KMS-11 (cell line): ENCODE measurements around the gene NT5DC1.
A peak's percentile ranks its signal among the peaks of the same experiment; 100 is the strongest.

Experiments
- H2AFZ ChIP-seq: fragments of 200-600 bp; sonication (generic); 2 replicates; pipeline ENCODE4 v1.6.1; 2016; ENCODE audit warnings: antibody characterized with exemption, mixed run types, low read depth
- H3K27ac ChIP-seq: fragments of 200-600 bp; sonication (generic); 2 replicates; pipeline ENCODE4 v1.6.1; 2016; ENCODE audit warnings: mild to moderate bottlenecking, mixed run types
- H3K27me3 ChIP-seq: fragments of 200-600 bp; sonication (generic); 2 replicates; pipeline ENCODE4 v1.6.1; 2017; ENCODE audit warnings: mild to moderate bottlenecking, low read depth, mixed run types, moderate library complexity; ENCODE audit not compliant: insufficient read depth
- H3K36me3 ChIP-seq: fragments of 200-600 bp; sonication (generic); 2 replicates; pipeline ENCODE4 v1.6.1; 2017; ENCODE audit warnings: mild to moderate bottlenecking, mixed run types; ENCODE audit not compliant: insufficient read depth
- H3K4me1 ChIP-seq: fragments of 200-600 bp; sonication (generic); 2 replicates; pipeline ENCODE4 v1.6.1; 2016; ENCODE audit warnings: mild to moderate bottlenecking, low read depth, mixed run types; ENCODE audit not compliant: poor library complexity, severe bottlenecking
- H3K4me2 ChIP-seq: fragments of 200-600 bp; sonication (generic); 2 replicates; pipeline ENCODE4 v1.7.0; 2016; ENCODE audit warnings: mild to moderate bottlenecking, mixed run types
- H3K4me3 ChIP-seq: fragments of 200-600 bp; sonication (generic); IDR thresholded peaks from 2 replicates; pipeline ENCODE4 v1.6.1; 2017; ENCODE audit warnings: low read depth, low read length, mixed read lengths; ENCODE audit not compliant: insufficient read depth
- H3K79me2 ChIP-seq: fragments of 200-600 bp; sonication (generic); 2 replicates; pipeline ENCODE4 v1.6.1; 2016; ENCODE audit warnings: low read depth, mixed run types; ENCODE audit not compliant: insufficient read depth
- H3K9ac ChIP-seq: fragments of 200-600 bp; sonication (generic); 2 replicates; pipeline ENCODE4 v1.6.1; 2016; ENCODE audit warnings: mild to moderate bottlenecking, mixed run types
- H4K20me1 ChIP-seq: fragments of 200-600 bp; sonication (generic); 2 replicates; pipeline ENCODE4 v1.6.1; 2016; ENCODE audit warnings: mild to moderate bottlenecking, mixed run types; ENCODE audit not compliant: insufficient read depth
- CTCF ChIP-seq: fragments of 200-600 bp; sonication (generic); conservative IDR thresholded peaks from 2 replicates; pipeline ENCODE4 v1.6.1; 2017; ENCODE audit warnings: low read depth, mild to moderate bottlenecking, antibody characterized with exemption, low read length, moderate library complexity, mixed read lengths

NT5DC1 gene

DNA sequence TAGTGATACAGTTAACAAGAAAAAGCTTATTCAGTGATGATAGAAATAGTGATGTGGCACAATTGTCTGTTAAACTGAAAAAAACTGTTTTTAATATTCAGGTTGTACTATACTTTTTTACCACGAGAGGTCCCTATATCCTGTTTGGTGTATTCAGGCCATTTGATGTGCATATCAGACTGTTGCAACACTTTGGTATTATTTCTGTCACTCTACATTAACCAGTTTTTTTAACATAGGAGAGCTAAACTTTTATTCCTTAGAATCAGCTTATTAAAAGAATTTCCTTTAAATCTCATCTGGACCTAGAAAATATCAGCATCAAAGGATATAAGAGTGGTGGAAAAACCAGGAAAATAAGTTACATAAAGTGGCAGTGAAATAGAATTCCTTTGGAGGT, 116.4 kb downstream of the NT5DC1 start:
- no peaks in the 10 kb centered on the region for H3K4me1 ChIP-seq
- no peaks in the 10 kb centered on the region for H3K36me3 ChIP-seq
- H3K4me2 ChIP-seq = no peak overlapping the region
- H3K27ac ChIP-seq = no peak overlapping the region
- no peaks in the 10 kb centered on the region for H4K20me1 ChIP-seq
- no peak overlapping the region for H3K4me3 ChIP-seq
- H3K27me3 ChIP-seq = no peaks in the 10 kb centered on the region
- TF ChIP-seq CTCF = peak; percentile 49
- no peak overlapping the region for H3K9ac ChIP-seq
- no peak overlapping the region for H2AFZ ChIP-seq
- no peaks in the 10 kb centered on the region for H3K79me2 ChIP-seq

GRCh38 chr6:116218172-116218633, 117.5 kb downstream of the NT5DC1 start:
- H3K36me3 ChIP-seq = no peaks in the 10 kb centered on the region

DNA sequence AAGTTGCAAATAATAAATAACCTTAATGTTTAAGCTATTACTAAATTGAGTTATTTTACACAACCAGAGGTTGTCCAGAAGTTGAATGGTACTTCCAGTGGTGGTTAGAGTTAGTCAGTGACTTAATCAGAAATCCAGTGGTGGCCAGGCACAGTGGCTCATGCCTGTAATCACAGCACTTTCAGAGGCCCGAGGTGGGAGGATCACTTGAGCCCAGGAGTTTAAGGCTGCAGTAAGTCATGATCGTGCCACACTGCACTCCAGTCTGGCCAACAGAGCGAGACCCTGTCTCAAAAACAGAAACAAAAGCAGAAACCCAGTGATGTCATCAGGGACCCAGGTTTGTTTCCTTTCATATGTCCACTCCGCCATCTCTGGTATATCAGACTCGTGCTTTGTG, 118.2 kb downstream of the NT5DC1 start:
- no peak overlapping the region for H3K4me2 ChIP-seq
- no peak overlapping the region for H2AFZ ChIP-seq
- H3K79me2 ChIP-seq = no peaks in the 10 kb centered on the region
- TF ChIP-seq CTCF = no peak
- no peak overlapping the region for H3K27ac ChIP-seq
- H3K36me3 ChIP-seq = no peaks in the 10 kb centered on the region
- no peak overlapping the region for H3K9ac ChIP-seq
- H3K4me3 ChIP-seq = no peak overlapping the region
- H4K20me1 ChIP-seq = no peaks in the 10 kb centered on the region
- H3K27me3 ChIP-seq = no peaks in the 10 kb centered on the region
- no peaks in the 10 kb centered on the region for H3K4me1 ChIP-seq

More at GRCh38 chr6:116218172-116218633, 117.5 kb downstream of the NT5DC1 start:
- Histone ChIP-seq H2AFZ (no peak overlapping the region), H3K4me1 (no peaks in the 10 kb centered on the region), H3K27me3 (no peaks in the 10 kb centered on the region), H3K4me3 (no peak overlapping the region), H3K79me2 (no peaks in the 10 kb centered on the region), H3K4me2 (no peak overlapping the region), H3K9ac (no peak overlapping the region), H4K20me1 (no peaks in the 10 kb centered on the region), H3K27ac (no peak overlapping the region)
- TF ChIP-seq CTCF = peak; percentile 42; the same call in 1 of the 2 replicates

DNA sequence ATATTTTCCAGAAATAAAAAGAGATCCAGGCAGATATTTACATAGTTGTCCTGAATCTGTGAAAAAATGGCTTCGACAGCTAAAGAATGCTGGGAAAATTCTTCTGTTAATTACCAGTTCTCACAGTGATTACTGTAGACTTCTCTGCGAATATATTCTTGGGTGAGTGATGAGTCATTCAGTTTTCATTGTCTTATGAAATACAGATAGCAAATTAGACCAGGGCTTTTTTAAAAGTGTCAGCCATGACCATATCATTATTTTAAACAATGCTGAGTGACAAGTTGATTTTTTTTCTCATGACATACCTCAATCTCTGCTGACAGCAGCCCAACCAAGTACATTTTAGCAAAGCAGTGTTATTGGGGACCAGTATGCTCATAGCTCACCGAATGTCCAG, 120.4 kb downstream of the NT5DC1 start:
- Histone ChIP-seq H3K79me2 (no peaks in the 10 kb centered on the region), H3K4me3 (no peak overlapping the region), H2AFZ (no peak overlapping the region), H3K36me3 (no peaks in the 10 kb centered on the region), H3K27me3 (no peaks in the 10 kb centered on the region), H3K4me1 (no peaks in the 10 kb centered on the region), H4K20me1 (no peaks in the 10 kb centered on the region), H3K27ac (no peak overlapping the region), H3K4me2 (no peak overlapping the region), H3K9ac (no peak overlapping the region)
- TF ChIP-seq CTCF = no peak
